IMR-90 (cell line): ENCODE measurements around the gene CLEC4A. TPM values are rescaled to one million over a fixed set of nuclear protein-coding genes. Genes with fewer than 3 reads are reported as not detected.

ENCODE experiments used
- ATAC-seq: fragments of 200-7000 bp; cut with Tn5 transposase; 2 replicates; pipeline ENCODE4 v1.9.1; 2020; ENCODE audit warnings: low read depth, mild to moderate bottlenecking, moderate library complexity
- BruUV-seq: library from RNA; stranded (reverse); fragments of 400-500 nt; replicated peaks from 2 replicates; lab custom pipeline; 2021; lab: Mats Ljungman, UMichigan
- CTCF ChIA-PET: fragments of 300-600 bp; formaldehyde crosslinking; extraction: SDS; loops from one replicate; lab custom pipeline; 2021; ENCODE audit warnings: antibody characterized with exemption; lab: Yijun Ruan, JAX
- POLR2A ChIA-PET: fragments of 300-600 bp; sonication (Branson Sonifier 250); formaldehyde crosslinking; loops from one replicate; lab custom pipeline; 2022; ENCODE audit warnings: antibody characterized with exemption; ENCODE audit not compliant: unreplicated experiment; lab: Charles Lee
- DNase-seq: peaks from one replicate; pipeline ENCODE4 v3.0.0; 2013
- H2AFZ ChIP-seq: replicated peaks from 2 replicates; pipeline ENCODE3; 2013; ENCODE audit warnings: low read length, mild to moderate bottlenecking; ENCODE audit not compliant: poor library complexity
- H2AK5ac ChIP-seq: 2 replicates; pipeline ENCODE4 v1.6.1; 2013; ENCODE audit warnings: low read depth, low read length, inconsistent platforms
- H2AK9ac ChIP-seq: replicated peaks from 2 replicates; pipeline ENCODE3; 2013; ENCODE audit warnings: mild to moderate bottlenecking, low read depth, low read length, moderate library complexity; ENCODE audit not compliant: poor library complexity
- H2BK120ac ChIP-seq: 2 replicates; pipeline ENCODE4 v1.6.1; 2013; ENCODE audit warnings: low read depth, low read length, inconsistent platforms
- H2BK15ac ChIP-seq: 3 replicates; pipeline ENCODE4 v1.6.1; 2013; ENCODE audit warnings: low read depth, low read length, inconsistent platforms
- H2BK20ac ChIP-seq: 2 replicates; pipeline ENCODE4 v1.6.1; 2013; ENCODE audit warnings: low read depth, mild to moderate bottlenecking, inconsistent platforms, low read length, moderate library complexity
- H2BK5ac ChIP-seq: 2 replicates; pipeline ENCODE4 v1.6.1; 2013; ENCODE audit warnings: mild to moderate bottlenecking, low read depth, low read length, inconsistent platforms; ENCODE audit not compliant: poor library complexity, severe bottlenecking
- H3K14ac ChIP-seq: replicated peaks from 2 replicates; pipeline ENCODE4 v1.6.1; 2013; ENCODE audit warnings: low read depth, low read length, inconsistent platforms
- H3K18ac ChIP-seq: 2 replicates; pipeline ENCODE4 v1.6.1; 2013; ENCODE audit warnings: low read depth, low read length, control low read depth
- H3K23ac ChIP-seq: 2 replicates; pipeline ENCODE4 v1.6.1; 2013; ENCODE audit warnings: low read depth, low read length, inconsistent platforms
- H3K27ac ChIP-seq: 2 replicates; pipeline ENCODE4 v1.5.1; 2013; ENCODE audit warnings: mild to moderate bottlenecking, control low read depth, low read length; ENCODE audit not compliant: insufficient read depth
- H3K27me3 ChIP-seq: 2 replicates; pipeline ENCODE4 v1.6.1; 2013; ENCODE audit warnings: low read length; ENCODE audit not compliant: control insufficient read depth, insufficient read depth
- H3K36me3 ChIP-seq: 2 replicates; pipeline ENCODE4 v1.6.1; 2013; ENCODE audit warnings: low read length, mixed read lengths; ENCODE audit not compliant: control insufficient read depth, insufficient read depth
- H3K4ac ChIP-seq: 2 replicates; pipeline ENCODE4 v1.6.1; 2013; ENCODE audit warnings: low read depth, low read length, inconsistent platforms
- H3K4me1 ChIP-seq: 2 replicates; pipeline ENCODE4 v1.6.1; 2013; ENCODE audit warnings: low read length, mixed read lengths; ENCODE audit not compliant: control insufficient read depth, insufficient read depth
- H3K4me2 ChIP-seq: 2 replicates; pipeline ENCODE4 v1.6.1; 2013; ENCODE audit warnings: low read depth, mild to moderate bottlenecking, control low read depth, low read length, moderate library complexity
- H3K4me3 ChIP-seq: 2 replicates; pipeline ENCODE4 v1.5.1; 2013; ENCODE audit warnings: low read depth, mild to moderate bottlenecking, control low read depth, low read length, moderate library complexity; ENCODE audit not compliant: insufficient read depth
- H3K56ac ChIP-seq: 2 replicates; pipeline ENCODE4 v1.6.1; 2013; ENCODE audit warnings: low read length, inconsistent platforms; ENCODE audit not compliant: insufficient read depth; ENCODE audit errors: extremely low read depth
- H3K79me1 ChIP-seq, 2 experiments: 2 replicates each; pipeline ENCODE4 v1.6.1; 2013; ENCODE audit warnings: low read length in 2 of 2, inconsistent platforms in 1 of 2, low read depth in 1 of 2
- H3K9ac ChIP-seq: 2 replicates; pipeline ENCODE4 v1.6.1; 2013; ENCODE audit warnings: low read depth, low read length, control low read depth
- H3K9me1 ChIP-seq: 2 replicates; pipeline ENCODE4 v1.6.1; 2013; ENCODE audit warnings: low read length, inconsistent platforms; ENCODE audit not compliant: insufficient read depth
- H3K9me3 ChIP-seq: 2 replicates; pipeline ENCODE4 v1.6.1; 2013; ENCODE audit warnings: low read length; ENCODE audit not compliant: control insufficient read depth, insufficient read depth
- H4K20me1 ChIP-seq: 2 replicates; pipeline ENCODE4 v1.6.1; 2013; ENCODE audit warnings: low read length, inconsistent platforms; ENCODE audit not compliant: insufficient read depth
- H4K5ac ChIP-seq: 2 replicates; pipeline ENCODE4 v1.6.1; 2013; ENCODE audit warnings: mild to moderate bottlenecking, low read depth, low read length, control low read depth
- H4K8ac ChIP-seq, 2 experiments: 2 replicates each; pipeline ENCODE4 v1.6.1; 2013; ENCODE audit warnings: low read depth in 2 of 2, low read length in 2 of 2, control low read depth in 1 of 2, inconsistent platforms in 1 of 2
- H4K91ac ChIP-seq: 2 replicates; pipeline ENCODE4 v1.6.1; 2013; ENCODE audit warnings: low read depth, low read length, inconsistent platforms; ENCODE audit not compliant: insufficient read depth
- BHLHE40 ChIP-seq: fragments of 150-350 bp; IDR thresholded peaks from 2 replicates; pipeline ENCODE4 v1.6.1; 2016; ENCODE audit warnings: mild to moderate bottlenecking, low read depth, low read length
- CEBPB ChIP-seq: IDR thresholded peaks from 2 replicates; pipeline ENCODE4 v1.6.1; 2012; ENCODE audit warnings: low read depth, low read length, improper control_type of control experiment
- CHD1 ChIP-seq: IDR thresholded peaks from 2 replicates; pipeline ENCODE4 v1.6.1; 2012; ENCODE audit warnings: low read depth, low read length, improper control_type of control experiment
- ELK1 ChIP-seq: fragments of 150-350 bp; IDR thresholded peaks from 2 replicates; pipeline ENCODE4 v1.6.1; 2016; ENCODE audit warnings: low read depth, mild to moderate bottlenecking, low read length, moderate library complexity, borderline replicate concordance
- FOS ChIP-seq: fragments of 150-350 bp; IDR thresholded peaks from 2 replicates; pipeline ENCODE4 v1.6.1; 2016; ENCODE audit warnings: low read depth, low read length
- MAFK ChIP-seq: IDR thresholded peaks from 2 replicates; pipeline ENCODE4 v1.6.1; 2012; ENCODE audit warnings: low read depth, low read length, improper control_type of control experiment
- MAZ ChIP-seq: IDR thresholded peaks from 2 replicates; pipeline ENCODE4 v1.6.1; 2012; ENCODE audit warnings: low read depth, mild to moderate bottlenecking, low read length, improper control_type of control experiment, moderate library complexity, borderline replicate concordance
- MXI1 ChIP-seq: IDR thresholded peaks from 2 replicates; pipeline ENCODE4 v1.6.1; 2012; ENCODE audit warnings: low read depth, mild to moderate bottlenecking, low read length, moderate library complexity, borderline replicate concordance
- POLR2A ChIP-seq: IDR thresholded peaks from 2 replicates; pipeline ENCODE4 v1.6.1; 2012; ENCODE audit warnings: mild to moderate bottlenecking, low read depth, low read length
- RAD21 ChIP-seq: IDR thresholded peaks from 2 replicates; pipeline ENCODE4 v1.6.1; 2012; ENCODE audit warnings: low read length, improper control_type of control experiment
- RCOR1 ChIP-seq: IDR thresholded peaks from 2 replicates; pipeline ENCODE4 v1.6.1; 2012; ENCODE audit warnings: mild to moderate bottlenecking, low read length, improper control_type of control experiment; ENCODE audit not compliant: insufficient replicate concordance
- RFX5 ChIP-seq: IDR thresholded peaks from 2 replicates; pipeline ENCODE4 v1.8.0; 2012; ENCODE audit warnings: low read depth, mild to moderate bottlenecking, low read length, moderate library complexity
- SMC3 ChIP-seq: fragments of 150-350 bp; IDR thresholded peaks from 2 replicates; pipeline ENCODE4 v1.6.1; 2016; ENCODE audit warnings: low read depth, mild to moderate bottlenecking, antibody characterized with exemption, low read length, moderate library complexity
- WGBS, 2 experiments: methylation state at CpG; one replicate each; pipeline versions ENCODE4 v1.1.5 to v1.1.7; 2013; ENCODE audit warnings: missing lambda C conversion rate in 2 of 2; ENCODE audit not compliant: insufficient read length in 1 of 2; ENCODE audit errors: extremely low coverage in 2 of 2; 5-methylcytosine and 5-hydroxymethylcytosine counted together
- dilution Hi-C: fragments of 300-500 bp; cut with HindIII; formaldehyde crosslinking; loops from one replicate; pipeline ENCODE4 v1.14.3; 2018; ENCODE audit warnings: low sequenced_read_pairs; ENCODE audit not compliant: unreplicated experiment
- in situ Hi-C: fragments of 300-500 bp; cut with MboI; formaldehyde crosslinking; loops from 3 replicates; pipeline ENCODE4 v1.14.3; 2019; ENCODE audit warnings: low sequenced_read_pairs, inconsistent platforms, mixed read lengths
- intact Hi-C: fragments of 100-400 bp; cut with micrococcal nuclease; formaldehyde crosslinking; loops from 2 replicates; pipeline ENCODE4 v1.10.0; 2022
- polyA plus RNA-seq, 3 experiments: library from polyadenylated mRNA; depleted of rRNA; stranded (reverse); fragments of >200 nt; gene quantifications; 2 replicates each; pipeline ENCODE4 v1.2.3, GENCODE V29; 2012; ENCODE audit warnings: low replicate concordance in 1 of 3
- total RNA-seq: library from RNA; depleted of rRNA; stranded (reverse); fragments of >200 nt; gene quantifications from 2 replicates; pipeline ENCODE4 v1.2.3, GENCODE V29; 2012
- TF ChIP-seq, protein P1 (sequence below): conservative IDR thresholded peaks from 2 replicates; pipeline ENCODE4 v1.5.1; 2012; ENCODE audit warnings: mild to moderate bottlenecking, low read depth, low read length, improper control_type of control experiment

The CLEC4A gene
- total and polyA plus RNA-seq, 2 of the 4 experiments (the other 2 are of a cell fraction): 0.29 TPM; not detected in 1

DNA sequence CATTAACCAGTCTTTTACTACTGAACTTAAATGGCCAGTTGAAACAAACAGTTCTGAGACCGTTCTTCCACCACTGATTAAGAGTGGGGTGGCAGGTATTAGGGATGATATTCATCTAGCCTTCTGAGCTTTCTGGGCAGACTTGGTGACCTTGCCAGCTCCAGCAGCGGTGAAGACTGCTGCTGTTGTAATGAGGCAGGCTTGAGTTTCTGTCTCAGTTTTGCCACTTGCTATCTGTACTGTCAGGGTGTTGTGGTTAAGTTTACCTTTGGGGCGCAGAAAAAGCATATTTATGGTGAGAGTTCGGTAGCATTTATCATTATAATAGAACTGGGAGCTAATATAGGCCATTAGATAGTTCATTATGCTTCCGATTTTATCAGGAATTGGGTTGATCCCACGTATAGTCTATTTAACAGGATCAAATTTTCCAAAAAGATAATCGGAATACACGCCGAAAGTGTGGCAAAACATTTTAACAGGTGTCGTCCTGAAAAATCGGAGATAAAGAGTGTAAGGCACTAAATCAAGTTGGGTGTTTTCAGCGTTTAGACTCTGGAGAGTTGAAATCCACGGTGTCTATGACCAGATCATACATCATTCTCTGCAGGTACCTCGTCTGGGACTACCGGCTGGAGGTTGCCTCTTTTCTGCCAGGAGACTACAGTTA lies 42.0 kb upstream of the CLEC4A start:
- peak overlapping the region; percentile 90 for H2BK5ac ChIP-seq
- 0 out of 2 replicates have a peak overlapping the region, but pooled peaks have one; percentile 41 for H2BK20ac ChIP-seq
- H3K27ac ChIP-seq: peak overlapping the region; percentile 89
- H3K18ac ChIP-seq: peak overlapping the region; percentile 80
- H3K4ac ChIP-seq: peak overlapping the region; percentile 98
- CTCF ChIA-PET: no interaction called here
- H3K56ac ChIP-seq: peak overlapping the region; percentile 97
- dilution Hi-C loops (no loop called here), intact Hi-C loops (no loop called here), in situ Hi-C loops (no loop called here)
- POLR2A ChIA-PET: no interaction called here
- no TSS peak for BruUV-seq
- no peaks in the 10 kb centered on the region for H3K36me3 ChIP-seq
- H4K91ac ChIP-seq: peak overlapping the region; percentile 91
- 0% methylated on average over 5 of the region's 15 CpGs; no CpG with 5 or more reads in 1 of the 2 experiments for WGBS, 2 experiments
- H4K5ac ChIP-seq: peak overlapping the region; percentile 96
- H2AK5ac ChIP-seq: peak overlapping the region; percentile 71
- TF ChIP-seq RCOR1 (no peak), RFX5 (no peak), MAFK (no peak), POLR2A (no peak), CEBPB (no peak), MAZ (no peak), MXI1 (no peak), CHD1 (no peak), BHLHE40 (no peak), SMC3 (no peak), ELK1 (no peak), FOS (no peak), RAD21 (no peak)
- TF ChIP-seq, protein P1, sequence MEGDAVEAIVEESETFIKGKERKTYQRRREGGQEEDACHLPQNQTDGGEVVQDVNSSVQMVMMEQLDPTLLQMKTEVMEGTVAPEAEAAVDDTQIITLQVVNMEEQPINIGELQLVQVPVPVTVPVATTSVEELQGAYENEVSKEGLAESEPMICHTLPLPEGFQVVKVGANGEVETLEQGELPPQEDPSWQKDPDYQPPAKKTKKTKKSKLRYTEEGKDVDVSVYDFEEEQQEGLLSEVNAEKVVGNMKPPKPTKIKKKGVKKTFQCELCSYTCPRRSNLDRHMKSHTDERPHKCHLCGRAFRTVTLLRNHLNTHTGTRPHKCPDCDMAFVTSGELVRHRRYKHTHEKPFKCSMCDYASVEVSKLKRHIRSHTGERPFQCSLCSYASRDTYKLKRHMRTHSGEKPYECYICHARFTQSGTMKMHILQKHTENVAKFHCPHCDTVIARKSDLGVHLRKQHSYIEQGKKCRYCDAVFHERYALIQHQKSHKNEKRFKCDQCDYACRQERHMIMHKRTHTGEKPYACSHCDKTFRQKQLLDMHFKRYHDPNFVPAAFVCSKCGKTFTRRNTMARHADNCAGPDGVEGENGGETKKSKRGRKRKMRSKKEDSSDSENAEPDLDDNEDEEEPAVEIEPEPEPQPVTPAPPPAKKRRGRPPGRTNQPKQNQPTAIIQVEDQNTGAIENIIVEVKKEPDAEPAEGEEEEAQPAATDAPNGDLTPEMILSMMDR: no peak
- H3K4me3 ChIP-seq: peak overlapping the region; percentile 70
- 0 out of 2 replicates have a peak, but pooled peaks cover 6% of the 10 kb centered on the region for H4K20me1 ChIP-seq
- peak overlapping the region; percentile 99 for H3K23ac ChIP-seq
- H4K8ac ChIP-seq: peak overlapping the region; percentile 89 to 96
- H2BK15ac ChIP-seq: peak overlapping the region; percentile 84; the same call in 2 of the 3 replicates
- peak overlapping the region; percentile 72 for H3K4me2 ChIP-seq
- H3K9me3 ChIP-seq: no peaks in the 10 kb centered on the region
- H3K9me1 ChIP-seq: no peaks in the 10 kb centered on the region; the same call in 1 of the 2 replicates
- H3K4me1 ChIP-seq: peaks cover 4% of the 10 kb centered on the region
- H2BK120ac ChIP-seq: peak overlapping the region; percentile 87
- H3K14ac ChIP-seq: peak overlapping the region; percentile 100
- ATAC-seq (no peak), DNase-seq (no peak)
- peak overlapping the region; percentile 83 for H2AK9ac ChIP-seq
- peak overlapping the region; percentile 94 for H3K9ac ChIP-seq
- H2AFZ ChIP-seq: peak overlapping the region; percentile 99
- no peaks in the 10 kb centered on the region for H3K27me3 ChIP-seq
- H3K79me1 ChIP-seq: peaks cover 12 to 36% of the 10 kb centered on the region in 2 experiments; a peak in 3 of 4 replicates
